Activated CD8-positive, alpha-beta memory T cell treated with anti-CD3 and anti-CD28 coated beads, Interleukin-2, amount 50 U/mL, for 24 hours (primary cell): ENCODE results near the gene GNAI2.
A peak's percentile ranks its signal among the peaks of the same experiment; 100 is the strongest.

ENCODE experiments used
- DNase-seq: peaks from one replicate; pipeline ENCODE4 v3.0.0-alpha.2; 2020; ENCODE audit errors: extremely low read depth

The GNAI2 gene

DNA sequence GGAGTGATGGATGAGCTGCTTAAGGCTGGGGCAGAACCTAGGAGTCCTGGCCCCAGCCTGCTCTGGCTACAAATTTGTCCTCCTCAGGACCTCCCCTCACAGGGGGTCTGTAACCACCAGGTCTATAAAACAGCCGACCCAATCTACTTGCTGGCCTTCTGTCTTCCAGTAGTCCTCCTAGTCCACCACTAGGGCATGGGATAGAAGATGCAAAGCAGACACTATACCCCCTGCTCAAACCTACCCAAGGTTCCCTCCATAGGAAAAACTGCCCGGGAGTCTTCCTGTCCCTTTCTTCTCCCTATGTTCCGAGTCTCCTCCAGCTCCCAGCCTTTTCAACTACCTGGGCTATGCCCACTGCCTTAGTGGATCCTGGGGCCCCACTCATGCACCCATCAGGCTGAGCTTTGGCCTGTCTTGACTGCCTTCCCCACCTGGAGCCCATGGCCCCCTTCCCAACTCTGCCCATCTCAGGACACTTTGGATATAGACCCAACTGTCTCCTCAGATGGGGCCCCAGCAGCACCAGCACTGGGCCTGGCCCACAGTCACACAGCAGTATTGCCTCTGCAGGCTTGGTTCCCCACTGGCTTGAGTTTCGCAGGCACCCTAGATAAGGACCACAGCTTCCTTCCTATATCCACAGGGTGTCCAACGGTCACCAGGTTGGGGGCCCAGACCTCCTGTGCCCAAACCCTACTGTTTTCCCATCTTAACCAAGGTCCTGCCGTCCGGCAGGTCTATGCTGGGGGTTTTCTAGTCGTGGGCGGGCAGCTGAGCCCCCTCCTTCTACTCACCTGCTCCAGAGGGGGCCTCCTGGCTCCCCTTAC, 62.1 kb downstream of the GNAI2 start:
- DNase-seq, result no peak

DNA sequence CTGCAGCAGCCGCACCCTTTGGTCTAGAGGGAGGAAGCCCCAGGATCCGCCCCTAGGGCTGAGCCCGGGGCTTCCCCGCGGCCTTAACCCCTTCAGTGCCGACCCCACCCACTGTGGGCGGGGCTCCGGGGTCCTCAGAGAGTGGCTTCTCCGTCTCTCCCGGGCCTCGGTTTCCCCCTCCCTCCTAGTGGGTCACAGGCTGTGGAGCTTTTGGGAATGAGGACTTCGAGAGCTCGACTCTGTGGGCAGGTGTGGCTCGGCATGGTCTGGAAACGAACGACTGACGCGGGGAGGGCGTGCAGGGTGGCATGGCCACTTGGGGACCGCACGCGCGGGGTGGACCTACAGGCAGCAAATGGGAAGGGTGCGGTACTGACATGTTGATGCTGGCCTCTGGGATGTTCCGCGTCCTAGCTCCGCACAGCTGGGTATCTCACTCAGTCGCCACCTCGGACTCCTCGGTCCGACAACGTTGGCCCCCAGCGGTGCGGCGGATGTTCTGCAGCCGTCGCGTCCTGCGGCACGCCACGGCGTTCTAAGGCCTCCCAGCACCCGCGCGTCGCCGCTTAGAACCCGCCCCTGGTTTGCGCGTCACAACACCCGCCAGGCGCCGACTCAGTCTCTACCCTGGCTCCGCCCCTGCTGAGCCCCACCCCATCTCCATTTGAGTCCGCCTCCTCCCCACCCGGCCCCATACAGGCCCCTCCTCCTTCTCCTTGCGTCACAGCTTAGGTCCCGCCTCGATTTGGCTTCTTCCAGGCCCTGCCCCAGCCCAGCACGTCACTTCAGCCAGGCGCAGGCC, 63.0 kb downstream of the GNAI2 start, which contains the start of the genes HYAL3 and NAA80:
HYAL3 (minus strand) TSS at position 570 of the 802 bp plus-strand sequence. CDS start 3,803 bp downstream, outside the sequence.
NAA80 (minus strand) TSS at position 570 of the 802 bp plus-strand sequence. CDS start 1,942 bp downstream, outside the sequence.
- peak; percentile 98 for DNase-seq

DNA sequence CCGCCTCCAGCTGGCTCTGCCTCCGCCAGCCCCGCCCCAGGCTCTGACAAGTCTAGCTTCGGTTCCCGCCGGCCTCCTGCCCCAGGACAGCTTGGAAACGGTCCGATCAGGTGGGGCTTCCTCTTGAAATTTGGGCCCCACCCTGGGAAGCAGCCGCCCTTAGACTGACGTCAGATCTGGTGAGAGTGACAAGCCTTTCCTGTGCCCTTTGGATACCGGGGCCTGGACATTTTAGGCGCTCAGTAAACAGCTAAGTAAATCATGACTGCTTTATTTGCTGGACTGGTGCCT, 63.6 kb downstream of the GNAI2 start:
- DNase-seq, result no peak

DNA sequence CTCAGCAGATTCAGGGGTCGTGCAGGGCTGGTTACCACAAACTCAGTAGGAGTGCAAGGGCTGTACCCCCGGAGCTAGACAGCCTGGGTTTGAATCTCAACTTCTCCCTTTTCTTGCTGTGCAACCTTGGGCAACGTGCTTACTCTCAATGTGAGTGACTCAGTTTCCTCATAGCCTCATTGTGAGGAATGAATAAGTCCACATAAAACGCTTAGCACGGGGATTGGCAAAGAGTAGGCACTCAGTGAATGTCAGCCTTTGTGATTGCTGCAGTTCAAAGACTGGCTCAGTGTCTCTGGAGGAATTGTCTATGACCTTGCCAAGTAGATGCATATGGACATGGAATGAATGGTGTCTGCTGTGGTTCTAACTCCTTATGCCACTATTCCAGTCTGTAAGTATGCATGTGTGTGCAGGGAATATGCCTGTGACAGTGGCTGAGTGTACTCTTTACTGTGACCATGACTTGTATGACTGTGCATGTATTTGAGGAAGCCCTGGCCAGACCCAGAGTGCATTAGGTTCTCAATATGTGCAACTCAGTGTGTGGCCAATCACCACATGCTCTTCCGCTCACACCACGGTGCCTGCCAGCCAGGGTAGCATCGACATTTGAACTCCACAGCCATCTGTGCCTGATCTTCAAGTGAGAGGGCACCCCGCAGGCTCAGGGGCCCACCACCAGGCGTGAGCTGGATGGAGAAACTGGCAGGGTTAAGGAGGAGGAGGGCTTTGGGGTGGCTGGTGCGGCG, 64.1 kb downstream of the GNAI2 start:
- DNase-seq, result no peak

DNA sequence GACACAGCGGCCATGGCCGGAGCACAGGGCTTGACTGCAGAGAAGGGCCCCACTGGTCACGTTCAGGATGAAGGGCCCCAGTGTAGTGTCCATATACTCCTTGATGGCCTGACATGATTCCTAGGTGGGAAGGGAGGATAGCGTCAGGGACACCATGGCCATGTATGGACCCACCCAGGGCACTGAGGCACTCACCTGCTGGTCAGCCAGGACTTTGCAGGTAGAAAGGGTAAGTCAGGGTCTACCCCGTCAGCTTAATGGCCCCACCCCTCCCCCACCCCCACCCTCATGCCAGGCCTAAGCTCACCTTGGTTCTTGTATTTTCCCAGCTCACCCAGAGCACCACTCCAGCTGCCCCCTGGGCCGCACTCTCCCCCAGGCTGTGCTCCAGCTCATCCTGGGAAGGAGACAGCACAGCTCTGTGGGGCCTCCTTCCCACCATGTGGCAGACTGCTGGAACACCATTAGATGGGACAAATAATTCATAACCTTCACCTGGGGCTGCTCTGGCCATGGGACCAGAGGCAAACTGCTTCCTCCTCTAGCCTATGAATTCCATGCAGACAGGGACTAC, 64.8 kb downstream of the GNAI2 start:
- DNase-seq, result no peak

DNA sequence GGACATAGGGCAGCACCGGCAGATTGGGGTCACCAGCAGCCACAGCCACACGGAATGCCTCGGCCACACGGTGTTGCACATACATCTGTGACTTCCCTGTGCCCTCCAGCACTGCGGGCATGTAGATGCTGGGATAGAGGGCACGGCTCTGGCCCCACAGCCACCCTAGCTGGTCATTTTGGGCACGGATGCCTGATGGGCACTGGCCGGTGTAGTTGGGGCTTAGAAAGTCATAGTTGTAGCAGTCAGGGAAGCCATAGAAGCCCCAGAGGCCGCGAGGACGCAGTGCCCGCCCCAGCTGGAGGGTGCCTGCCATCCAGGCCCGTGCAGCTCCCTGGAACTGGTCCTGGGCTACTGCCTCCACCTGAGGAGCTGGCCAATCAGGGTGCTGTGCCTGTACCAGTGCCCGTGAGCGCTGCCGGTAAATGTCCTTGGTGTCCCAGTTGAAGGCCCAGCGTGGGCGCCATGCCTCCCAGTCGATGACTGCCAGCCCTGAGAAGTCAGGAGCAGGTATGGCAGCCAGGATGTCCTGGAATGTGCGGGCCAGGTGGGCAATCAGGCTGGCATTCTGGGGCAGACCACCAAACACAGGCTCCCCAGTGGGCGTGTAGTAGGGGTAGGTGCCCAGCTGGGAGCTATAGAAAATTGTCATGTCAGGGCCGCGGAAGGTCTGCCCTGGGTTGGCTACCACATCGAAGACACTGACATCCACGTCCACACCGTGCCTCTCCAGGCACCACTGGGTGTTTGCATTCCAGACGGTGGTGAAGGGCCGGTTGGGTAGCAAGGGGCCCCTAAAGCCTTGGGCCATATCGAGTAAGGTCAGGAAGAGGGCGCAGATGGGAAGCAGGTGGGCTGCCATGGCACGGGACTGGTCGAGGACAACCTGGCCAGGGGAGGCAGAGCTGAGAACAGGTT, 66.3 kb downstream of the GNAI2 start:
- no peak for DNase-seq

DNA sequence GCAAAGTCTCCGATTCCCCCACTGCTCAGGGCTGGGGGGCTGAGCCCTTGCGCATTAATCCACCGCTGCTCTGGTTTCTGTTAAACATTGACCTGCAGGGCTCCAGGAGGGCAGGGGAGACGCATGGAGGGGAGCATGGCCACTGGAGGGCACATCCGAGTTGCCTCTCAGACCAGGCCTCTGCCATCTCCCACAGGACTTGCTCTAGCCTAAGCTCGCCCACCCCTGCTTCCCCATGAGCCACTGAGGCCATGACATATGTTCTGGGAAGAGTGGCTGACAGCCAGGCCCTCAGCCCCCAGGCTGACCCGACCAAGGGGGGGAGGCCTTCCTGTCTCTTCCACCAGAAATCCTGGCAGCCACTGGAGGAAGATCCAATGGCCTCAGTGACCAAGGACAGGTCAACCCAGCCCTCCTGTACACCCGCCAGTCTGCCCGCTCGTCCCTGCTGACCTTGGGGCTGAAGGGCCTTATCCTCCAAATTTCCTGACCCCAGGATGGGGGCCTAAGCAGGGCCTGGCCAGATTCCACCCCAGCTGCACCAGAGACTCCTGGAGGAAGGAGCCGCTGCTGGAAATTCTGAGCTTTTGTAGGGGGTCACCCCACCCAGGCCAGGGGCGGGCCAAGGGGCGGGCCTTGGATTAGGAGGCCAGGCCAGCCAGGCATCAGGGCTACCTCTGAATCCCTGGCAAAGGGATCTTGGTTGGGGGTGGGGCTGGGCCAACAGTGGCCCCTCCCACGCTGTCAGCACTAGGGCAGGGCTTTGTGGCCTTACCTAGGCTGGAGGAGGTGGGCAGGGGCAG, 67.2 kb downstream of the GNAI2 start, which contains the start of gene HYAL1:
HYAL1 (minus strand) TSS at position 562 of the 803 bp plus-strand sequence. CDS start 618 bp downstream, outside the sequence.
- no peak for DNase-seq

DNA sequence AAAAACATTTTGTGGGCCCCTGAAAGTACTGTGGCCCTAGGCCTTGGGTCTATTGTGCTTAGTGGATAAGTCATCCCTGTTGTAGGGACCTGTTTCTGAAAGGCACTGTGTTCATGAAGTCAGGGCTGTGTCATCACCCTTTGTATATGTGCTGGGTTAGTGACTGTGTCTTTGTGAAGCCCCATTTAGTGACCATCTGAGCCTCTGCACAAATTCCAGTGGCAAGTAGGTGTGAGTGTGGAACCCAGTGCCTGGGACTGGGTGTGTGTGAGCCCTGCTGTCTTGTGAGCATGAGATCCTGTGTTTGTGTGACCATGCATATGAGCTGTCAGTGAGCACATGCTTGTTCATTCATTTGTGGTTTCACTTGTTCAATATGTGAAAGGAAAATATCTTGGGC, 68.6 kb downstream of the GNAI2 start:
- DNase-seq, result no peak
